ENCODE results near the gene UNC79.

DNA sequence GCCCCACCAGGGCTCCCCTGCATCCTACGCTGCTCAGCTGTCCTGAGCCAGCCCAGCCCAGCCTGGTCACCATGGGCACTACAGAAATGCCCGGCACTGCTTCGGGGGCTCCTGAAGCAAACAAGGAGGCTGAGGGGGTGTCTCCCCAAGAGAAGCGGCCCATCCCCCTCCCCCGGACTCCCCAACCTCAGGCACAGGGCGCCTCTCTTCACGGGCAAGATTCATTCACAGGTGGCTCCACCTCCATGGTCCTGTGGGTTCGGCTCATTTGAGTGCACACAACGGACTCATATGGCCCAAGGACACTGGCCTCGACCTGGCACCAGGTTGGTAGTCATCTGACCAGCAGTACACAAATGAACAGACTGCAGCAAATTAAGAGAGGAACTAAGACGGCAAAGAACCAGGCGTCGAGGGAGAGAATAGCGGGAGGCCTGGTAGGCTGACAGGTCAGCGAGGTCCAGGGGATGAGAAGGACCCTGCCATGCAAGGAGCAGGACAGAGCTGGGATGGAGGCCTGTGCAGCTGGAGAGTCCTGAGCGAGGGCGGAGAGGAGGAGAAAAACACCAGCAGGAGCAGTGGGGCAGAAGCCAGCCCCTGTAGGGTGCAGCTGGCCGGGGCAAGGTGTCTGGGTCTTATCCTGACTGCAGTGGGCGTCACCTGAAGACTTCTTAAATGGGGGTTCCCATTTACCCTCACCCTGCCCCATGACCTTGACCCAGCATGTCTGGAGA lies 297.3 kb downstream of the UNC79 start:
- TF ChIP-seq POLR2AphosphoS5 (IDR thresholded peaks at IDR 0.05; ENCODE audit: low read depth, low read length), result no peak
- TF ChIP-seq, protein P1, sequence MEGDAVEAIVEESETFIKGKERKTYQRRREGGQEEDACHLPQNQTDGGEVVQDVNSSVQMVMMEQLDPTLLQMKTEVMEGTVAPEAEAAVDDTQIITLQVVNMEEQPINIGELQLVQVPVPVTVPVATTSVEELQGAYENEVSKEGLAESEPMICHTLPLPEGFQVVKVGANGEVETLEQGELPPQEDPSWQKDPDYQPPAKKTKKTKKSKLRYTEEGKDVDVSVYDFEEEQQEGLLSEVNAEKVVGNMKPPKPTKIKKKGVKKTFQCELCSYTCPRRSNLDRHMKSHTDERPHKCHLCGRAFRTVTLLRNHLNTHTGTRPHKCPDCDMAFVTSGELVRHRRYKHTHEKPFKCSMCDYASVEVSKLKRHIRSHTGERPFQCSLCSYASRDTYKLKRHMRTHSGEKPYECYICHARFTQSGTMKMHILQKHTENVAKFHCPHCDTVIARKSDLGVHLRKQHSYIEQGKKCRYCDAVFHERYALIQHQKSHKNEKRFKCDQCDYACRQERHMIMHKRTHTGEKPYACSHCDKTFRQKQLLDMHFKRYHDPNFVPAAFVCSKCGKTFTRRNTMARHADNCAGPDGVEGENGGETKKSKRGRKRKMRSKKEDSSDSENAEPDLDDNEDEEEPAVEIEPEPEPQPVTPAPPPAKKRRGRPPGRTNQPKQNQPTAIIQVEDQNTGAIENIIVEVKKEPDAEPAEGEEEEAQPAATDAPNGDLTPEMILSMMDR (IDR thresholded peaks at IDR 0.05), result no peak
- TF ChIP-seq, protein P2, sequence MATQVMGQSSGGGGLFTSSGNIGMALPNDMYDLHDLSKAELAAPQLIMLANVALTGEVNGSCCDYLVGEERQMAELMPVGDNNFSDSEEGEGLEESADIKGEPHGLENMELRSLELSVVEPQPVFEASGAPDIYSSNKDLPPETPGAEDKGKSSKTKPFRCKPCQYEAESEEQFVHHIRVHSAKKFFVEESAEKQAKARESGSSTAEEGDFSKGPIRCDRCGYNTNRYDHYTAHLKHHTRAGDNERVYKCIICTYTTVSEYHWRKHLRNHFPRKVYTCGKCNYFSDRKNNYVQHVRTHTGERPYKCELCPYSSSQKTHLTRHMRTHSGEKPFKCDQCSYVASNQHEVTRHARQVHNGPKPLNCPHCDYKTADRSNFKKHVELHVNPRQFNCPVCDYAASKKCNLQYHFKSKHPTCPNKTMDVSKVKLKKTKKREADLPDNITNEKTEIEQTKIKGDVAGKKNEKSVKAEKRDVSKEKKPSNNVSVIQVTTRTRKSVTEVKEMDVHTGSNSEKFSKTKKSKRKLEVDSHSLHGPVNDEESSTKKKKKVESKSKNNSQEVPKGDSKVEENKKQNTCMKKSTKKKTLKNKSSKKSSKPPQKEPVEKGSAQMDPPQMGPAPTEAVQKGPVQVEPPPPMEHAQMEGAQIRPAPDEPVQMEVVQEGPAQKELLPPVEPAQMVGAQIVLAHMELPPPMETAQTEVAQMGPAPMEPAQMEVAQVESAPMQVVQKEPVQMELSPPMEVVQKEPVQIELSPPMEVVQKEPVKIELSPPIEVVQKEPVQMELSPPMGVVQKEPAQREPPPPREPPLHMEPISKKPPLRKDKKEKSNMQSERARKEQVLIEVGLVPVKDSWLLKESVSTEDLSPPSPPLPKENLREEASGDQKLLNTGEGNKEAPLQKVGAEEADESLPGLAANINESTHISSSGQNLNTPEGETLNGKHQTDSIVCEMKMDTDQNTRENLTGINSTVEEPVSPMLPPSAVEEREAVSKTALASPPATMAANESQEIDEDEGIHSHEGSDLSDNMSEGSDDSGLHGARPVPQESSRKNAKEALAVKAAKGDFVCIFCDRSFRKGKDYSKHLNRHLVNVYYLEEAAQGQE (IDR thresholded peaks at IDR 0.05; ENCODE audit: insufficient read depth in 1 of 2, low read depth in 2 of 2, low read length in 1 of 2), result no peak
- TF ChIP-seq TCF7L2 (IDR thresholded peaks at IDR 0.05; ENCODE audit: low read depth, low read length), result no peak
- no peak for TF ChIP-seq SIN3A (IDR thresholded peaks at IDR 0.05; ENCODE audit: borderline replicate concordance, insufficient read depth, low read depth, low read length)
